ENCODE results near the gene DLAT. TPM values are rescaled to one million over a fixed set of nuclear protein-coding genes. Genes with fewer than 3 reads are reported as not detected.

The DLAT gene
- total RNA-seq, 1 donor from 2014 or later, result 37.3 TPM

Other genes with a start within 250 kb of the DLAT start
- gene ALG9, start 153.8 kb upstream of the DLAT start, total RNA-seq, result 31.0 and 31.8 TPM in 2 replicates
- 4.8 and 6.1 TPM in 2 replicates for gene FDXACB1, start 146.2 kb upstream of the DLAT start, total RNA-seq
- gene CFAP68, start 145.9 kb upstream of the DLAT start, total RNA-seq, result 13.9 and 16.2 TPM in 2 replicates
- gene CRYAB, start 113.6 kb upstream of the DLAT start, total RNA-seq, result not detected in 2 replicates
- not detected in 2 replicates for gene HSPB2, start 112.7 kb upstream of the DLAT start, total RNA-seq
- 0.27 TPM in 1 of 2 replicates, not detected in the other for gene C11orf52, start 106.5 kb upstream of the DLAT start, total RNA-seq
- gene DIXDC1, start 88.1 kb upstream of the DLAT start, total RNA-seq, result 9.2 and 10.9 TPM in 2 replicates
- gene PIH1D2, start 48.6 kb downstream of the DLAT start, total RNA-seq, result 0.43 and 0.59 TPM in 2 replicates
- 19.5 and 22.8 TPM in 2 replicates for gene NKAPD1, start 48.9 kb downstream of the DLAT start, total RNA-seq
- gene TIMM8B, start 61.3 kb downstream of the DLAT start, total RNA-seq, result 52.1 and 57.4 TPM in 2 replicates
- gene SDHD, start 61.5 kb downstream of the DLAT start, total RNA-seq, result 81.1 and 86.7 TPM in 2 replicates
- gene IL18, start 138.7 kb downstream of the DLAT start, total RNA-seq, result 1.4 TPM in 2 replicates
- 0.27 TPM in 1 of 2 replicates, not detected in the other for gene TEX12, start 142.0 kb downstream of the DLAT start, total RNA-seq
- 1.1 and 1.4 TPM in 2 replicates for gene BCO2, start 150.1 kb downstream of the DLAT start, total RNA-seq
- 24.4 and 27.8 TPM in 2 replicates for gene PTS, start 201.0 kb downstream of the DLAT start, total RNA-seq
- not detected in 2 replicates for gene PLET1, start 235.5 kb downstream of the DLAT start, total RNA-seq

Data from T-helper 2 cell treated with Interferon-gamma antibody and Interleukin-4, amounts not matched to agents 100 ng/mL and 5 ng/mL, for 36 hours (primary cell).